Mucosa of gallbladder (tissue), 1 donor: ENCODE data around the gene THBS2. TPM values are rescaled to one million over a fixed set of nuclear protein-coding genes. Genes with fewer than 3 reads are reported as not detected.
"Not testable (repeated sequence)": the region's sequence is repeated elsewhere in the genome, so short reads cannot be mapped to it uniquely, and the experiment has no call there.

ENCODE experiments used
- DNase-seq: peaks from one replicate; pipeline ENCODE4 v3.0.0-alpha.2; 2020; ENCODE audit warnings: low spot score
- total RNA-seq: library from RNA; stranded (reverse); gene quantifications from one replicate; pipeline ENCODE4 v1.2.1, GENCODE V29; 2021
- donor health status: DM: no; HTN: no; CAD: no.

The THBS2 gene
- total RNA-seq, 1 donor from 2014 or later, result 21.9 TPM

DNA sequence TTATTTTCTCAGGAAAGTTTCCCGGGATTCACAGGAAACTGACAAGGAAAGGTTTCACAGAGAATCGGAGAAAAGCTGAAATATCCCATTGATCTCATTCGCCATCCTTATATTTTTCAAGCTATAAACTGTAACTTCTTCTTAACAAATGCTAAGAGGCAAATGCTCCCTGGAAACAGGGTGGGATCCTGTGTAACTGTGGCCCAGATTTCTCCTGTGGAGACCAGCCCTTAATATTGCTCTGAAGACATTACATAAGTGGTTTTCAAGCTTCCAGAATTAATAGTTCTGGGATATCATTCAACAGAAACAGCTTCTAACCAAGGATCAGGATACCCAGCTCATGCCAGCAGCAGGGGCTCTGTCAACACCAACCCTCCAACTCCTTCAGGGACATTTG, 69.2 kb downstream of the THBS2 start:
- DNase-seq, result no peak

DNA sequence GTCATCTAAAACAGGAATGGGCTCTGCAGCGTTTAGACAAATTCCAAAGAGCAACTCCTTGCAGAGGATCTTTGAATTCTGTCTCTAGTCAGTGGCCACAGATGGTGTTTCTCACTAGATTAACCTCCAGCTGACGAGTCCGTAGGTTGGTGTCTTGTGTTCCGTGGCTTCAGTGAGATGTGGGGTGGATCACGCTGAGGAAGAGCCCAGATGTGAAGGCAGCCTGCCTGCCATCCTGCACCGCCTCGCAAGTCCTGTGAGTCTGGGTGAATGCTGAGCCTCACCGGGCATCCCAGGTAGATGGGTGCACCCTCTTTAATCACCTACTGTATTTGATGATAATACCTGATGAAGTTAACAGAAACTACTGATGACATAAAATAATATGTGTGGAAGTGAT, 70.4 kb downstream of the THBS2 start:
- DNase-seq, result no peak

DNA sequence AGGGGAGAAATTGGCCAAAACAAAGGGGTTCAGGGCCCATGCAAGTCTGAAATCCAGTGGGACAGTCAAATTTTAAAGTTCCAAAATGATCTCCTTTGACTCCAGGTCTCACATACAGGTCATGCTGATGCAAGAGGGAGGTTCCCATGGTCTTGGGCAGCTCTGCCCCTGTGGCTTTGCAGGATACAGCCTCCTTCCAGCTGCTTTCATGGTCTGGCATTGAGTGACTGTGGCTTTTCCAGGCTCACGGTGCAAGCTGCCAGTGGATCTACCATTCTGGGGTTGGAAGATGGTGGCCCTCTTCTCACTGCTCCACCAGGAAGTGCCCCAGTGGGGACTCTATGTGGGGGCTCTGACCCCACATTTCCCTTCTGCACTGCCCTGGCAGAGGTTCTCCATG, 73.8 kb downstream of the THBS2 start:
- not testable (repeated sequence) for DNase-seq

DNA sequence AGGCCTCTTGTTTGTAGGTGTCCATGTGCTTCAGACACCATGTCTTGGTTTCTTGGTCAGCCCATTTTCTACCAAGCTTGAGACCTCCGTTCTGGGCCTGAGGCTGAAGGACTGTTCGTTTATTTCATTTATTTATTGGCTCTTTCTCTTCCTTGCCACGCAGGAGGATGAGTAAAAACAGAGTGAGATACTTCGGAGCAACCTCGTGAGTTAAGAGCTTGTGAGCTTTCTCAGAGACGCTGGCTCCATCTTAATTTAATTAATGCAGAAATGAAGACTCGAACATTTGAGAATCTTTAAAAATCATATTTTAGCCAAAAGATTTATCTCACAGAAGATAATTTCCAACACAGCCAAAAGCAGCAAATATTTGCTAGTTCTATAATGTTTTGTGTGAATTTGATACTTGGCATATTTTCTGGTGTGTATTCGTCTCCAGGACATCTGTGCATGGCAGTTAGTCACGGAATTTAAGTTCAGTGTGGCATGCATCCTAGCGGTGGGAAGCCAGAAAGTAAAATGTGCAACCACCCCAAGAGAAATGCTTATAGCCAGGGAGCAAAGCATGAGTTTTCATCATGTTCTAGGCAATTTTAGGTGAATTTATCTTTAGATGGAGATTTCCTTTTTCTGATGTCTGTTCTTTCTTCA, 76.0 kb downstream of the THBS2 start:
- no peak for DNase-seq

DNA sequence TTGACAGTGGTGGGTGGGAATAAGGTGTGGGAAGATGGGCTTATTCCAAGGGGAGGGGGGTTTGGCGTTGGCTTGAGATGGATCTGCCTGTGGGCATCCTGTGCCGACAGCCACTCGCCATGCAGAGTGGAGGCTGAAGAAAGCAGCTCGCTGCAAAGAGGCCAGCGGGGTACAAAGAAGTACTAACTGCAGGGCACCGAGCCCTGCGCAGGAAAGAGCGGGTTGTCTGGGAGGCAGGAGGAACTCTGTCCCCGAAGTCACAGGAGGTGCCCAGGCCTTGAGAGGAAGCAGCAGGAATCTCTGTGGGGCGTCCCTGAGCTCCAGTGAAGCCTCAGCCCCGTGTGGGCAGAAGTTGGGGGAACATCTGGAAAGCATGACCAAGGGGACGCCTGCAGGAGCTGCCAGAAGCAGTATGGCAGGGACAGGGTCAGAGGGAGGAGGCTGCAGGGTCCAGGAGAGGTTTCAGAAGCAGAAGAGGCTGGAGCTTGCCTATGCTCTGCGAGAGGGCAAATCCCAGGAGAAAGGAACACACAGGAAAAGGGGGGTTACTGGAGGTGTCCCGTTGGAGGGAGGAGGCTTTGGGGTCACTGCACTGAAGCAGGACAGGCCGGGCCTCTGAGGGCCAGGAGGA, 77.2 kb downstream of the THBS2 start:
- DNase-seq, result no peak

DNA sequence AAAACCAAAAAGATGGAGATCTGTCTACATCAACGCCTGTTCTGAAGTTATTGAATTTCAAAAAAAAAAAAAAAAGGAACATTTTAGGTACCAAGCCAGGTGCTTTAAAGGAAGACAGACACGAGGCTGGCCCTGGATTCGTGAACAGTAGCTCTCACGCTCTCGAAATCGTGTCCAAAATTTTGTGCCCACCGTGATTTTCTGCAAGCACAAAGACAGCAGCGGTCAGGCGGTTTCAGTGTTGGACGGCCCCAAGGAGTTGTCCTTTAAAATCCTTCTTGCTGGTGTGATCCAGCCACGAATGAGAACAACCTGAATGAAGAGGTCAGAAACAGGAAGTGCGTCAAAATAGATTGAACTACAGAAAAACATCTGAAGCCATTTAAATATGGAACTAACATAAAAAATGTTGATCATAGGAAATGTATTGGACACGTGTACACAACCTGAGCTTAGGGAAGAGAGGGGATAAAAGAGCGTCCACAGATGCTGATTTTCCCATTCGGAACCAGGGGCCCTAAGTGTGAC, 78.2 kb downstream of the THBS2 start:
- DNase-seq, result no peak

DNA sequence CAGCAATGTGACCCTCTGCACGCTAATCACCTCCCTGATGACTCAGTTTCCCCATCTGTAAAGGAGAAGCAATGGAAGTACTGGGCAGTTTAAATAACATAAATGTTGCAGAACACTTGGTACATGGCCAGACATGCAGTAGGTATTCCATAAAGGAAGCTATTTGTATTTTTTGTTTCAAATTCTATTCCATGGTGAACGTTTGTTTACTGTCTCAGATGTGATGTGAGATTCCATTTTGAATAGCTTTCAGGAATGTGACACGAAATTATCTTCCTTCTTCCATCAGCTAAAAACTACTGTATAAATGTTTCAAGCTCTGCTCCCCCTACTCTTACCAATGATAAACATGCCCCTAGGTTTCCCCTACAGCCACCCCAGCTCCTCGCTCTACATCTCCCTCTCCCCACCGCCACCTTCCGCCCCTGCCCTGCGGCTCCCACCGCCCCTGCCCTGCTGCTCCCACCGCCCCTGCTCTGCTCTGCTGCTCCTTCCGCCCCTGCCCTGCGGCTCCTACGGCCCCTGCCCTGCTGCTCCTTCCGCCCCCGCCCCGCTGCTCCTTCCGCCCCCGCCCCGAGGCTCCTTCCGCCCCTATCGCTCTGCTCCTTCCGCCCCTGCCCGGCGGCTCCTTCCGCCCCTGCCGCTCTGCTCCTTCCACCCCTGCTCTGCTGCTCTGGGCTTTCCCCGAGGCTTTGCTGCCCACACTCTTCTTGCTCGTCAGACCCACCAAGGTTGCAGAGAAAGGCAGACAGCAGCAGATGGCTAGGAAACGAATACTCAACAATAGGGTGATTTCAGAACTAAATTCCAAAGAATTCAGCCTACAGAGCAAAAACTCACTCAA, 78.9 kb downstream of the THBS2 start:
- no peak for DNase-seq

DNA sequence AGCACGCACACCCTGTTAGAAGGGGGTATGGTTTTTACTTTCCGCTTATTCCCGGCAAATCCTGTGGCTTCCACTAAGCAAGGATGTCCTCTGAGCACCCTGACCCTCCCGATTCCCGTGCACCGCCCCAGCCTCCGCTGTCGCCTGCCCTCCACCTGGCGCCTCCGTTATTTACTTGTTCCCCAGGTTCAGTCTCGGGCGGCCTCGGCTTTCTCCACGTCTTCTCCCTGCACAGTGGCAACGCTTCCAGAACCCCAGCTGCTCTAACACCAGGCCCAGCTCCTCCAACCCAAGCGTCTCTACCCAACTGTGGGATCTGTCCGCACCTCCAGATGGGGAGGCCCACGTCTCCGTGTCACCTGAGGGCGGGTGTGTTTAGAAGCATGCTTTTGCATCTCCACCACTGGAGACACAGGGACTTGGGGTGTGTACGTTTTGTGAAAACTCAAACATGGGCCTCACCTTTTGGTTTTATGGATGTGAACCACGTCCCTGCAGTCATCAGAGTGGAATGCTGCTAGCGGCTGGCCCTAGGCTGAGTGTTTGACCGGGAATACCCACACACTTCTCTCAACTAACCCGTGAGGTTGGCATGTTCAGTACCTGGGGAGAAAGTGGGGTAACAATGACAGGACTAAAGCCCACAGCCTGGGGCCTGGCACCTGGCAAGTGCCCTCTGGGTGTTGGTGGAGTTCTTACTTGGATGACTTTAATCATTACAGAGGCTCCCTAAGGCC, 79.9 kb downstream of the THBS2 start:
- no peak for DNase-seq

DNA sequence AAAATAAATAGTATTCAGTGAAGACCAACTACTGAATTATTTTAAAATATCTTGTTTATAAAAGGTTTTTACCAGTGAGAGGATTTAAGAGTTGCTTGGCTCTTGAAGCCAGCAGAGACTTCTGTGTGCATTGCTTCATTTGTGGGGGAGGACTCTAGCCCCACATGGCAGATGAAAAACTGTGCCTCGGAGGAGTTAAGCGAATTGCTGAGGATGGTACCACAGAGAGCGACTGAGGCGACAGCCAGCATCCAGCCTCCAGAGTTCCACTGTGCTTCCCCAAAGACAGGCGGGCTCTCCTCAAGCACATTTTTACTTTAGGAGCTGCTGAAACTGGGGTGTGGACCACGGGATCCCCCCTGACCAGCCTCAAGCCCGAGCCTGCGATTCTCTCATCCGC, 80.7 kb downstream of the THBS2 start:
- no peak for DNase-seq

DNA sequence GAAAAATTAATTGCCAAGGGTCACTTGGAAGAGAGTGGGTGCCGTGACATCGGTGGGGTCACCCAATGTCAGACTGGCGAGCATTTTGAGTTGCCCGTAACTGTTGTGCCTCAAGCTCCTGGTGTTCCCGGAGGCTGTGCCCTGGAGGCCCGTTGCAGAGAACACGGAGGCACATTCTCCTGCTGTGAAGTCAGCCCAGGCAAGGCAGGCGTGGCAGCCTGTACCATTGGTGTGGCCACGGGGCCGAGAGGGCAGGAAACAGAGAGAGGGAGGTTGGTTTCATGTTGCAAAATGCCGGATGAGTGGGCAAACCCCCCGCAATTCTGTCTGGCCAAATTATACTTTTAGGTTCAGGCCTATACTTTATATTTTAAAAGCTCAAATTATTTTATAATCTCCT, 81.2 kb downstream of the THBS2 start:
- peak; percentile 34 for DNase-seq

DNA sequence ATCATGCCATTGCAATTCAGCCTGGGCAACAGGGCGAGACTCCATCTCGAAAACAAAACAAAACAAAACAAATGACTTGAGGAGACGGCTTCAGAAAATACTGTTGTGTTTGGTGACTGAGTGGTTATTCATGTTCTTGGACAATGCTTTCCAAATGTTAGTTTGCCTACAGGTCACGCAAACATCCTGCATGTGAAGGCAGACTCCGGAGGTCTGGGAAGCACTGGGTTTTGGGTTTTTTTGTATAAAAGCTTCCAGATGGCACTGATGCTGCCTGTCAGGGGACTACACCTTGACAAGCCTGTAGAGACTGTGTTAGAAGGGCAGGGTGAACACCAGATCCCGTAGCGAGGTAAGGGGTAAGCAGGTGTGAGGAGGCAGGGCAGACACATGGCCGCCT, 81.7 kb downstream of the THBS2 start:
- DNase-seq, result no peak

DNA sequence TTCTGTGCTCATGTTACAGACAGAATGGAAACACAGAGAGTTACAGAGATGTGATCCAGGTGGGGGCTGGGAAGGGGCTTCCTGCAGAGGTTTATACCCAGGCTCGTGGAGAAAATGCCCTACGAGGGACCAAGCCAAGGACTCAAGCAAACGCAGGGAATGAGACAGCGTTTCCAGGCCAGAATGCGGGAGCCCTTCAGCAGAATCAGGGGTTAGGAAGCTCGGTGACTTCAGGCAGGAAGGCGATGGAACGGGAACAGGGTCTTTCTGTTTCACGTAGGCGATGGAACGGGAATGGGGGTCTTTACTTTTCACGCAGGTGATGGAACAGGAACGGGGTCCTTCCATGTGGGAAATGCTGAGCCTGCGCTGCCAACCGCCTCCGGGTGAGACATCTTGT, 82.6 kb downstream of the THBS2 start:
- no peak for DNase-seq

DNA sequence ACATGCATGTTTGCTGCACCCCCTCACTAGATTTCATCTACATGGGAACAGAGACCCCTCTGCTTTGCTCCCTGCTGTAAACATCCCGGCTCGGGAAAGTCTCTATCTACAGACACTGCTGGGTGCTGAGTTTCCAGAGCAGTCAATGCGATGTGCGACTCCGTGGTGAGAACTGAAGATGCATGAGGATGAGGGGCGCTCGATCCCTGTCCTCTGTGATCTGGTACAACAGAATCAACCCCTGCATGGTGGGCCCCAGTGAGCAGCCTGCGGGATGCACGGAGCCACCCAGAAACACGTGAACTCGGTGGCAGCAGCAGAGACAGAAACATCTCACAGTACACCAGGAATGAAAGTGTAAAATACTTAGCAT, 83.1 kb downstream of the THBS2 start:
- DNase-seq, result no peak

DNA sequence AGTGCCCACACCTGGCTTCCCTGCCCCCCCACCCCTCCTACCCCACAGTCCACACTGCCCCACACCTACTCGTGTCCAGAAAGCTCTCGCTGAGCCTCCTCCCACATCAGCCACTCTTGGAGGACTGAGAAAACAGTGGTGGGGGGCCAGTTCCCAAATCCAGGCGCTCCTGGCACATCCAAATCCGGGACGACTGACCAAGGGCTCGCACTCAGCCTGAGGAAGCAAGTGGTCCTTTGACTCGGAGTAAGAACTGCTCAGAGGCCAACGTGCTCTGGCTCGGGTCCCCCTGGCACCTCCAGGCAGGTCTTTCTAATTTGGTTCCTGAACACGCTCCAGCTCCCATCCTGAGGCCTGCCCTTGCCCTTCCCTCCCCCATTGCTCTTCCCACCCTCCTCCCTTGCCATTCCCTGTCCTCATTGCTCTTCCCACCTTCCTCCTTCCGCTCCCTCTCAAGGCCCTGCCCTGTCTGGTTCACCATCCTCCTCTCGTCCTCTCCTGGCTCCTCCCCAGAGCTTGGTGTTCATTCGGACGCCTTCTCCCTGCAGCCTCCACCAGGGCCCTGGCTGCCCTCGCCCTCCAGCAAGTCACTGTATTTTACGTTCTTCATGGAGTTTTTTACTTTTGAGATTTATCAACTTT, 83.6 kb downstream of the THBS2 start:
- DNase-seq, result no peak

DNA sequence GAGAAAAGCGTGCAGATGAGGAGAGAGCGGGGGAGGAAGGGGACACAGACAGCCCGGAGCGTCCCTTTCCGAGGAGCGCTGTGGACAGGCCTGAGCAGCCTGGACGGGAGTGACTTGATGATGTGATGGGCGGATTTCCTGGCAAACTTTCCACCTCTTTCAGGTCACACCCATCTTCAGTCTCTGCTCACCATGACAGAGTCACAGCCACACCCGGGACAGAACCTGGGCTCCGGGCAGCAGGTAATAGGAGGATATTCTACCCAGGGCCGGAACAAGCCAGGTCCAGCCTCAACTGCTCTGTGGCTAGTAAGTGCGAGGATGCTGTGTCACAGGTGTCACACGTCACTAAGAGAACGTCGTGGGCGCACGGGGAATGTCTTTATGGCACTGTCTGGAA, 84.3 kb downstream of the THBS2 start:
- no peak for DNase-seq

DNA sequence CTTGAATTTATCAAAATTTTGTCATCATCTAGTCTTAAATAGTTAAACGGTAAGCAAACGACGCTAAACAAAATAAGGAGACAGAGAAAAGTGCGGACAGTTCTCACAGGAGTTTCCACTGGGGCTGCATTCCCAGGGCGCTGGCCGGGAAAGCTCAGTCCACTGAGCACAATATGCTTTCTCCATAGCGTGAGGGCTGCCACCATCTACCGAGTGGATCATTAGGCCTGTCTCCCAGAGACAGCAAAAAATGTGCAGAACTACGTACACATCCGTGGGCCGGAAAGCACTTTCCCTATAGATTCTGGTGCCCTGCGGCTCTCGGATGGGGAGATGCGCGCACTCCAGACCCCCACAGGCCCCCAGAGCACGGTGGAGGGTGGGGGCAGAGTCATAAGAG, 84.9 kb downstream of the THBS2 start:
- DNase-seq, result no peak

DNA sequence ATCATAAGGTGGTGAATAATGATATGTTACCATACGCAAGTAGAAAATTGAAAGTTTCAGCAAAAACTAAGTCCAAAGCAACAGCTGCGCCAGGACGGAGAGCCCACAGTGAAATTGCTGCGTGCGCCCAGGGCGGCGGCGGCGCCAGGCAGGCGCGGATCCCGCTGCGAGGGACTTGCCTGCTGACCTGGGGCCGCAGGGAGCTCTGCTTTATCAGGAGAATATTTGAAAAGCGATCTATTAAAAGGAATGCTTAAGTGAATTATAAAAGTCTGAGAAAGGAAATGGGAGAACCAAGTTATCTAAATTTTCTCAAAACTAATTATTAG, 85.4 kb downstream of the THBS2 start:
- DNase-seq, result no peak

DNA sequence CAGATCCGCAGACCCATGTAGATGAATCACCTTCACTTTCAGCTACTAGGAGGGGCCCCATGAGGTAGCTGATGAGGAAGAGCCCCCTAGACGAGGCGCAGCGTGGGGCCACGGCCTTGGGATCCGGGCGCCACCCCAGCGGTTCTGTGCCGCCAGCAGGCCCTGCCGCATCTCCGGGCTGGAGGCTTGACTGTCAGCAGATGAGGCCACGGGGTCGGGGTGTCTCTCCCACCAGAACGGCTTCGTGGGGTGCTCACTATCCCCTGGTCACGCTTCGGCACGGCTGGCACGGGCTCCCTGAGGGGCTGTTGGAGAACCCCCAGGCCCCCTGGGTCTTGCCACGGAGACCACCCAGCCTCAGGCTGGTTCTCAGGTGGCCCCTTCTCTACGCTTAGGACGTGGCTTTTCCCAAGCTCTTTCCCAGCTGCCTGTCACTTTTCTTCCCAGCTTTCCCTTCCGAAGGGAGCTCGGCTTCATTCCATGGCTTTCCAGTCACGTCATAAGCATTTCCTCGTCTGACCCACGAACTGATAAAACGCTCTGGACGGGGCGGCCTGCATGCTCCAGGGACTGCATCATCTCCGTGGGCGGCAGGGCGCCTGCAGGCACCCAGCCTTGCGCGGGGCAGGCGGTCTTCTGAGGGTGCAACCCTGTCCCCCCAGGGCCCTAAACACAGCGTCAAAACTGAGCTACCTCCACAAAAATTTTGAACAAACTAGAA, 85.9 kb downstream of the THBS2 start:
- peak; percentile 63 for DNase-seq

DNA sequence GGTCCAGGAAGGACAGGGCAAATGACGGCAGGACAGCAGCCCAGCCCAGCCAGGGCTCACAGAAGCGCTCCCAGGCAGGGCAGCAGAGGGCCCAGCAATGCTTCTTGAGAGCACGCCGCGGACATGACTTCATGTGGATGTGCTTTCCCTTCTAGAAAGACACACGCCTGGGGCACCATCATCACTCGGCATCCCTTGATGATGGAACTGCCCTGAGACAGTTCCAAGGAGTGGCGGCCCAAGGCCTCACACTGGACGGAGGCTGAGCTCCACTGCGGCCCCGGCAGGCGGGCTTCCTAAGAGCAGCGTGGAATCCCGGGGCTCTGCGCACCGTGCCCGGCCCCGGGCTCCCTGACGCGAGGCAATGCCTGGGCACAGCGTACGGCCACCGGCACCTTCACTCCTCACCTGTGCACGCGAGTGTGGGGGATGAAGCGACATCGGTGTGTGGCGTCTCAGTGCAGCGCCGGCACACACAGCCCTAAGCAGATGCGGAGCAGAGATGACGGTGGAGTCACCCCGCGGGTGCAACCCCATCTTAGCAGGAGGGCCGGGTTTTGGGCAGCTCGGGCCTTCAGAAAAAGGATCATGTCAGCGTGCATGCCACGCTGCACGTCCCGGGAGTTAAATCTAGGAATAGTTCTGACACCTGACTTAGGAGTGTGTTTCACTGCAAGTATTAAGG, 86.6 kb downstream of the THBS2 start:
- DNase-seq, result peak; percentile 9
